ENCODE data around the gene TMEM209. TPM values are rescaled to one million over a fixed set of nuclear protein-coding genes. Genes with fewer than 3 reads are reported as not detected.
"Not testable (repeated sequence)": the region's sequence is repeated elsewhere in the genome, so short reads cannot be mapped to it uniquely, and the experiment has no call there.

TMEM209 gene
- total RNA-seq, 2 experiments from 2014 or later, result 36.0 to 37.3 TPM

DNA sequence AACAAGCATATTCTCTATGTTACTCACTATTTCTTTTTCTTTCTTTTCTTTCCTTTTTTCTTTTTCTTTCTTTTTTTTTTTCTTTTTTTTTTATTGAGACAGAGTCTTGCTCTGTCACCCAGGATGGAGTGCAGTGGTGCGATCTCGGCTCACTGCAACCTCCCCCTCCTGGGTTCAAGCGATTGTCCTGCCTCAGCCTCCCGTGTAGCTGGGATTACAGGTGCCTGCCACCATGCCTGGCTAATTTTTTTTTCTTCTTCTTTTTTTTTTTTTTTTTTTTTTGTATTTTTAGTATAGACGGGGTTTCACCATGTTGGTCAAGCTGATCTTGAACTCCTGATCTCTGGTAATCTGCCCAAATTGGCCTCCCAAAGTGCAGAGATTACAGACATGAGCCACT is 59.1 kb downstream of the TMEM209 start:
- H3K4me1 Mint-ChIP-seq (ENCODE audit: low read depth); DNase-seq; H3K4me3 Mint-ChIP-seq; H3K9me3 Mint-ChIP-seq; H3K27ac Mint-ChIP-seq; H3K27me3 Mint-ChIP-seq (ENCODE audit: low read depth); H3K36me3 Mint-ChIP-seq (ENCODE audit: low read depth); intact Hi-C loops (cut with micrococcal nuclease): not testable (repeated sequence)
- CTCF ChIA-PET, result interaction anchor here (0.8 kb wide), 1 partner anchor 612 kb away, joined by 4 read pairs; no protein-coding TSS in a partner anchor

DNA sequence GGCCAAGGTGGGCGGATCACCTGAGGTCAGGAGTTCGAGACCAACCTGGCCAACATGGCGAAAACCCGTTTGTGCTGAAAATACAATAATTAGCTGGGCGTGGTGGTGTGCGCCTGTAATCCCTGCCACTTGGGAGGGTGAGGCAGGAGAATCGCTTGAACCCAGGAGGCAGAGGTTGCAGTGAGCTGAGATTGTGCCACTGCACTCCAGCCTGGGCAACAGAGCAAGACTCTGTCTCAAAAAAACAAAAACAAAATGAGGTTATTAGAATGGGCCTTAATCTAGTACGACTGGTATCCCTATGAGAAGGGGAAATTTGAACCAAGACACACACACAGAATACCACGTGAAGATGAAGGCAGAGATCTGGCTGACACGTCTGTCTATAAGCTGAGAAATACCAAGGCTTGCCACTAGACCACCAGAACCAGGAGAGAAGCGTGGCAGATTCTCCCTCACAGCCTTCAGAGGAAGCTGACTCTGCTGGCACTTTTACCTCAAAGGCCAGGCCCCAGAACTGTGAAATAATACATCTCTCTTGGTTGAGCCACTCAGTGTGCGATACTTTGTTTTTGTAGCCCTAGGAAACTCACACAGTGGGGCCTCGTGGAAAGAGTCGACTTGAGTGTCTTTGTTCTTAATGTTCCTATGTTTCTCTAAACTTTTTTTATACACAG is 59.6 kb downstream of the TMEM209 start:
- H3K4me3 Mint-ChIP-seq, result no peak overlapping the region
- H3K4me1 Mint-ChIP-seq (ENCODE audit: low read depth), result peaks cover 7% of the 10 kb centered on the region
- H3K9me3 Mint-ChIP-seq, result no peaks in the 10 kb centered on the region
- H3K27ac Mint-ChIP-seq, result no peak overlapping the region
- intact Hi-C loops (cut with micrococcal nuclease), result no loop called here
- H3K27me3 Mint-ChIP-seq (ENCODE audit: low read depth), result peaks cover 5% of the 10 kb centered on the region
- no peak for DNase-seq
- H3K36me3 Mint-ChIP-seq (ENCODE audit: low read depth), result no peaks in the 10 kb centered on the region
- CTCF ChIA-PET, result interaction anchor here (0.8 kb wide), 1 partner anchor 613 kb away, joined by 4 read pairs; no protein-coding TSS in a partner anchor

DNA sequence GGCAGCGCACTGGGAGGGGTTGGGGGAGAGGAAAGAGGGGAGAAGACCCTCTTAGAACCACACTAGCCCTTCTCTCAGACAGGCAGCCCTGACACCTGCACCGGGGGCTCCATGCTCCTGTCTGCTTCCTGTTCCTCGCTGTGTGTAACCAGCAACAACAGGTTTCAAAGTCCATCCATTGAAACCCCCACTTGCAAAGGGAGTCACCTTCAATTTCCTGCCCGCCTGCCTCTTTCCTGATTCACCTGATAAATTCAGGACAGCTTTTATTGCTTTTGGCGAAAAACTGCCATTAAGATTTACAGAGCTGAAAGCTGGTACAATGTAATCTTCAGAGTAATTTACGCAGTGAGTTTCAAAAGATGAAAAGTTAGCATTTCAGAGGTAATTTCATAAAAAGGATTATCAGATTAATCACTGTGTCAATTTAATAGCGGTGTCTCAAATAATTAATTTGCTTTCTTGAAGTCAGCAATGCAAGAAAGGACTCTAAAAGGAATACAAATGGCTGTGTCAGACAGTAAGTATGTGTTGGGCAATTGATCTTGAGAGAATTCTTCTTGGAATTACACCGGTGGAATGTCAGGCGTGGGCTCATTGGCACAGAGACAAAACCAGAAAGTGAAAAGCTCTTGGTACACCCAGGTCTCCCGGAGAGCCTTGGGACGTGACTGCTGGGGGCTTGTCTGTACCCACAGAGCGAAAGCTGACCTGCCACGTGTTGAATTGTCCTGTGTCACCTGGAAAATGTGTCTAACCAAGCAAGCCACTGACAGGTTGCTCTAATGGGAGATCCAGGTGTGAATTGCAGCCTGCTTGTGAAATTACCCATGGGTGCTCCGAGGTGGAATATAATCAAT is 60.7 kb downstream of the TMEM209 start:
- no peaks in the 10 kb centered on the region for H3K9me3 Mint-ChIP-seq
- H3K27me3 Mint-ChIP-seq (ENCODE audit: low read depth), result no peaks in the 10 kb centered on the region
- intact Hi-C loops (cut with micrococcal nuclease), result no loop called here
- peaks cover 9% of the 10 kb centered on the region for H3K4me1 Mint-ChIP-seq (ENCODE audit: low read depth)
- no peak overlapping the region for H3K27ac Mint-ChIP-seq
- no peak for DNase-seq
- H3K36me3 Mint-ChIP-seq (ENCODE audit: low read depth), result no peaks in the 10 kb centered on the region
- CTCF ChIA-PET, result no interaction called here
- no peak overlapping the region for H3K4me3 Mint-ChIP-seq

DNA sequence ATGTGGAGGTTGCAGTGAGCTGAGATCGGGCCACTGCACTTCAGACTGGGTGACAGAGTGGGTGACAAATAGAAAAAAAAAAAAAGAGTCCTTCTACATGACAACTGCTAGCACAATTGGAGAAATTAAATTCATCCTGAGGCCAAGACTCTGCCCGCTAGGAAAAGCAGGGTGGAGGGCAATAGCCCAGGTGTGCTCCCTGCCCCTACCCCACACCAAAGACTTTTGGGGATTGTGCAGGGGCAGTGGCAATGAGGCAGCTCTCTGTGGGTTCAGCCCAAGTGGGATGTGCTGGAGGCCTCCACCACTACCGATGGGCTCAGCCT is 61.3 kb downstream of the TMEM209 start:
- H3K36me3 Mint-ChIP-seq (ENCODE audit: low read depth), result no peaks in the 10 kb centered on the region
- no peaks in the 10 kb centered on the region for H3K27me3 Mint-ChIP-seq (ENCODE audit: low read depth)
- CTCF ChIA-PET, result interaction anchor here (0.6 kb wide), 1 partner anchor 82 kb away, joined by 3 read pairs; no protein-coding TSS in a partner anchor
- intact Hi-C loops (cut with micrococcal nuclease), result loop anchor here (2.0 kb wide), 1 partner anchor 61 kb away; the partner anchor contains the start of gene TMEM209
- peaks cover 9% of the 10 kb centered on the region for H3K4me1 Mint-ChIP-seq (ENCODE audit: low read depth)
- H3K9me3 Mint-ChIP-seq, result no peaks in the 10 kb centered on the region
- no peak overlapping the region for H3K27ac Mint-ChIP-seq
- DNase-seq, result no peak
- no peak overlapping the region for H3K4me3 Mint-ChIP-seq

DNA sequence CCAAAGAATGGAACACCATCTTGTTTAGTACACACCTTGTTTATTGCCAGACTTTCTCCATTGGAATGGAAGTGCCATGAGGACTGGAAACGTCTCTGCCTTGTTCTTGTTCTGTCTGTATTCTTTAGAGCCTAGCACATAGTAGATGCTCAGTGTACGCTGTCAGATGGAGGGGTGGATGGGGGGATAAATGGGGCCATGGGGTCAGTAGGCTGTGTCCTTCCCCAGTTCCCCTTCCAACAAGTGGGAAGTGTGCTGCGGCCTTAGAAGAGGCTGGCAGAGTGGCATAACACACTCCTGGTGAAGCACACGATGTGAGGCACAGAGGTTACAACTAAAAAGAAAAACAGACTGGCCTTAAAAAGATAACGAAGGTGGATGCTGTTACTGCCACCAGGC is 61.9 kb downstream of the TMEM209 start:
- no peak for DNase-seq
- Mint-ChIP-seq H3K9me3 (no peaks in the 10 kb centered on the region), H3K4me1 (ENCODE audit: low read depth) (peaks cover 9% of the 10 kb centered on the region), H3K27ac (no peak overlapping the region), H3K36me3 (ENCODE audit: low read depth) (no peaks in the 10 kb centered on the region), H3K4me3 (no peak overlapping the region), H3K27me3 (ENCODE audit: low read depth) (no peaks in the 10 kb centered on the region)
- intact Hi-C loops (cut with micrococcal nuclease), result loop anchor here (2.0 kb wide), 1 partner anchor 61 kb away; the partner anchor contains the start of gene TMEM209
- CTCF ChIA-PET, result interaction anchor here (0.6 kb wide), 1 partner anchor 81 kb away, joined by 3 read pairs; no protein-coding TSS in a partner anchor

DNA sequence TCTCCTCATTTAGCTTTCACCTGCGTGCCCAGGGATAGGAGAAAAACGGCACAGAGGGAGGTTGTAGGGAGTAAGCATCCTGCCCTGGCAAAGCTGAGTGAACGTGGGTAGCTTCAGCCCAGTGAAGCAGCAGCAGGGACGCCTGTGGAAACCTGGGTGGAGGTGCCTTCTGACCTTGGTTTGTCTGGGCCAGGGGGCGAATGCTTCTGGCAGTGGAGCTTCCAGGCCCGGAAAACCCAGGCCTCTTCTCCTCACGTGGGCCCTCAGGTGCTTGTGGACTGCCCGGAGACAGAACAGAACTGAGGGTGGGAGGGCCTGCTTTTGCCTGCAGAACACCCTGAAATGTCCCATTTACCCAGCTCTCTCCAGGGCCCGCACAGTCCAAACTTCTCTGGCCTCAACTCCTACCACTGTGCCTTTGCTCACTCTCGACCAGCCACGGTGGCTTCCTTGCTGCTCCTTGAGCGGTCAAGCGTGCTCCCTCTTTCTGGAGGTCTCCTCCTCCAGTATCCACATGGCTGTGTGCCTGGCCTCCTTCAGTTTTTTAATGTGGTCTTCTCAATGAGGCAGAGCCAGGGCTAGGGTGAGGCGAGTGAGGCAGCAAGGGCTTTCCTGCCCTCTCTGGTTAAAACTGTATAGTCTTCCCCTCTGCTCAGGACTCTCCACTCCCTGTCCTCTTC is 62.4 kb downstream of the TMEM209 start:
- Mint-ChIP-seq H3K4me3 (no peak overlapping the region), H3K27me3 (ENCODE audit: low read depth) (no peaks in the 10 kb centered on the region), H3K27ac (no peak overlapping the region), H3K9me3 (no peaks in the 10 kb centered on the region), H3K36me3 (ENCODE audit: low read depth) (no peaks in the 10 kb centered on the region), H3K4me1 (ENCODE audit: low read depth) (peaks cover 9% of the 10 kb centered on the region)
- CTCF ChIA-PET, result interaction anchor here (1.3 kb wide), 1 partner anchor 28 kb away, joined by 3 read pairs; no protein-coding TSS in a partner anchor
- intact Hi-C loops (cut with micrococcal nuclease), result loop anchor here (2.0 kb wide), 1 partner anchor 62 kb away; the partner anchor contains the start of gene TMEM209
- no peak for DNase-seq

DNA sequence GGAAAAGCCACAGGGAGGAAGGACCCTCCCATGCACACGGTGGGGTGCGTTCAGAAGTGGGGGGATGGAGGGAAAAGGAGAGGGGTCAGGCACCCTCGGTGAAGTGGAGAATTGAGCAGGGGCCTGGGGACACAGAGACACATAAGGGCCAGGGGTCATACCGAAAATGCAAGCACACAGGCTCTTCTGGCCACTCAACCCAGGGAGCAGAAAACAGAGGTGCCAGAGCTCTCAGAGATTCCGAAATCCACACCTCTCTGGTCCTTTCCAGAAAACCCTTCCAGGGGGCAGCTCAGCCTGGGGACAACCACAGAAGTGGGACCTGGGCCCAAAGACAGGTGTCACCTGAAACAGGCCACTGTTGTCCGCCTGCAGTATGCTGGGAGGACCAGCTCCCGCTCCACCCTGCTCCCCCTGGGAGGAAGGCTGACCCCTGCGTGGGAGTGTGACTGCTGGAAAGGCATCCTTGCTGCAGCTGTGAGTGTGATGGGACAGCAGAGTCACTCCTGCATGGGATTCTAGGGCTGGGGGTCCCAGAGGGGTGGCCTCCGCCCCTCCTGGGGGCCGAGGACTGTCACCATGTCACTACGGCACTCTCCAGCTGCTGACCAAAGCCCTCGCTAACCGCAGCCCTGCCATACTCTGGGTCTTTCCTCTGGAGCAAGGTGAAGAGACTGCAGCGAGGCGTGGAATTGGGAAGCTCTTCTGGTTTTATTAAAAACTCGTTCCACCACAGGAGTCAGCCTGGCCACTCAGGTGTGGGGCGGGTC is 63.1 kb downstream of the TMEM209 start:
- intact Hi-C loops (cut with micrococcal nuclease), result loop anchor here (2.0 kb wide), 2 partner anchors 63 to 71 kb away; partner anchors contain the start of genes KLHDC10 and TMEM209
- DNase-seq, result no peak
- CTCF ChIA-PET, result interaction anchor here (0.6 to 1.3 kb wide), 2 partner anchors 27 to 925 kb away, joined by 3 read pairs; no protein-coding TSS in a partner anchor
- Mint-ChIP-seq H3K27me3 (ENCODE audit: low read depth) (no peaks in the 10 kb centered on the region), H3K9me3 (no peaks in the 10 kb centered on the region), H3K4me1 (ENCODE audit: low read depth) (peaks cover 9% of the 10 kb centered on the region), H3K36me3 (ENCODE audit: low read depth) (no peaks in the 10 kb centered on the region), H3K27ac (no peak overlapping the region), H3K4me3 (peak overlapping the region; percentile 59)

DNA sequence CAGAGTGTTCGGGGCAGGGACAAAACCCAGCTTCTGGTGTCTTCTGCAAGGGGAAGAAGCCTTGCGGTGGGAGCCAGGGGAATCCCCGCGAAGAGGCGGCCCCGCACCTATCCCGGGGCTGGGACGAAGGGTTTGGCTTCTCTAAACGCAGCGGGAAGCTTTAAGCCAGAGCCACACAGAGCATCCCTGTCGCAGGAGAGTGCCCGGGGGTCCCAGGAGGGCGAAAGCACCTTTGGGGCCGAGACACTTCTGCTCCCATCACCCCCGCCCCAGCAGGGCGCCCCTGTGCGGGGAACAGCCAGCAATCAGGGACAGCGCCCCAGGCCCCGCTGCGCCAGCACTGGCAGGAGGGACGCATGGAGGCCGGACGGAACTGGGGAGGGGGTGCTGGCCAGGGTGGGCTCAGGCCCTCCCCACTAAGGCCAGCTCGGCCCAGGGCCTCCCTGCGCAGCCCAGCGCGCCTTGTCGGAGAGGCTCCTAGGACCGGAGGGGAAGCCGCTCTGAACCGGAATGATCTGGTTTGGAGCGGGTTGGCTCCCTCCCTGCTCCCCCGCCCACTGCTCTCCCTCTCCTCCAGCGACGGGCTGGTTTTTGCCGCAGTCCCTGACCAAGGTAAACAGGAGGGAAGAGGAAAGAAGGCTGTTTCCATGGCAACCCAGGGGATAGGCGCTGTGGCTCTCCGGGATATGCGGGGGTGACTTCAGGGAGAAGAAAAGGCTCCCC is 63.9 kb downstream of the TMEM209 start:
- H3K4me1 Mint-ChIP-seq (ENCODE audit: low read depth), result peaks cover 9% of the 10 kb centered on the region
- no peaks in the 10 kb centered on the region for H3K27me3 Mint-ChIP-seq (ENCODE audit: low read depth)
- peak overlapping the region; percentile 41 for H3K27ac Mint-ChIP-seq
- intact Hi-C loops (cut with micrococcal nuclease), result loop anchor here (2.0 kb wide), 1 partner anchor 71 kb away; the partner anchor contains the start of gene KLHDC10
- peak; percentile 71 for DNase-seq
- CTCF ChIA-PET, result interaction anchor here (0.6 to 1.3 kb wide), 4 partner anchors 26 to 925 kb away, joined by 3 to 5 read pairs (median 3); partner anchors contain the start of genes KLHDC10 and TMEM209
- no peaks in the 10 kb centered on the region for H3K36me3 Mint-ChIP-seq (ENCODE audit: low read depth)
- no peaks in the 10 kb centered on the region for H3K9me3 Mint-ChIP-seq
- peak overlapping the region; percentile 59 for H3K4me3 Mint-ChIP-seq

DNA sequence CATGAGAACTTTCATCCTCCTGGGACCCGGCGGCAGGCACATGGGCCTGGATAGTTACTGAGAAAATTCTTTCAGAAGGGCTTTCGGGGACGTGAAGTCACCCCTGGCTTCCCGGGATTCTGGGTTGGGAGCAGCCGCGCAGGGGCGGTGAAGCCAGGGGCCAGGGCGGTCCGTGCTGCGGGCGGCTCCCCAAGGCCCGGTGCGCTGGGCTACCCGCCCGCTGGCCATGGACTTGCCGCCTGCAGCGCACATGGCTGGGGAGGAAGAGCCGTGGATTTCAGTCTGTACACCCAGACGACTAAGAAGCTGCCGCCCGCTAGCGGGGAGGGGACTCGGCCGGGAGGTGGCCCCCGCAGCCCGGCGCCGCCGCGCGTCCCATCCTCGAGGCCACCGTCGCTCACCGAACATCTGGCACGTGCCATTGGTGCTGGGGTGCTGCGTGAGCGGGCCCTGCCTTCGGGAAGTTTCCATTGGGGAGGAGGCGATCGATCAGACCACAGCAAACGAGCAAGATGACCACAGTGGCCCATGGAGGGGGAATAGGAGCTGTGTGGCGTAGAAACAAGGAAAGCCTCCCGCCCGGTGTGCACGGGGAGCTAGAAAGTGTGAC is 64.5 kb downstream of the TMEM209 start:
- Mint-ChIP-seq H3K4me1 (ENCODE audit: low read depth) (peaks cover 9% of the 10 kb centered on the region), H3K27ac (no peak overlapping the region), H3K27me3 (ENCODE audit: low read depth) (no peaks in the 10 kb centered on the region), H3K36me3 (ENCODE audit: low read depth) (no peaks in the 10 kb centered on the region), H3K9me3 (no peaks in the 10 kb centered on the region), H3K4me3 (peak overlapping the region; percentile 59)
- intact Hi-C loops (cut with micrococcal nuclease), result loop anchor here (2.0 kb wide), 1 partner anchor 70 kb away; the partner anchor contains the start of gene KLHDC10
- no peak for DNase-seq
- CTCF ChIA-PET, result interaction anchor here (0.7 to 0.9 kb wide), 2 partner anchors 65 to 71 kb away, joined by 3 to 5 read pairs; partner anchors contain the start of genes KLHDC10 and TMEM209

DNA sequence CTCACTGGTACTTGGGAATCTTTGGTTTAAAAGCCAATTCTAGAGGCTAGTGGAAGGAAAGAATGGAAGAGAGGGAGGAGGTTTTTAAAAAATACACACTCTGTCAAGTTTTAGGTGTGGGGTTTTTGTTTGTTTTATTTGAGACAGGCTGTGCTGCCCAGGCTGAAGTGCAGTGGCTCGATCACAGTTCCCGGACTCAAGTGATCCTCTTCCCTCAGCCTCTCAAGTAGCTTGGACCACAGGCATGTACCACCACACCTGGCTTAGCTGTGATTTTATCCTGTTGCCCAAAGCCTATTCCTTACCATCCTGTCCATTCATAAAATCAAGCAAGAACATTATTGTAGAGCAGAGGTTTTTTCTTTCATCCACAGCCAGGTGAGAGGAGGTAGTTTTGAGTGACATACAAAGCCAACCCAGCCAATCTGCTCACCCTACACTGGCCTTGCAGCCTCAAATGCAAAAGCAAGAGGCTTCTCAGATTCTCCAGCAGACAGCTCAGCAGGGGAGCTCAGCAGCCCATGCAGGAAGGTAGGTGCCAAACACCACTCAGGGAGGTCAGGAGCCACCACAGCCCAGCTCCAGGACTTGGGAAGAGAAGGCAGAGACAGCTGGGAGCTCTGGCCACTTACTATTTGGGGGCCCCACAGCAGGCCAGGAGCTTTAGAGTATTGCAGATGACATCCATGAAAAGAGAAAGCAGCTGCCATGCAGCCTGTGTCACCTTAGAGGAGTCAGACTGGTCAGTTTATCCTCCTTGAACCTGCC is 65.8 kb downstream of the TMEM209 start:
- intact Hi-C loops (cut with micrococcal nuclease), result no loop called here
- DNase-seq, result no peak
- no peaks in the 10 kb centered on the region for H3K27me3 Mint-ChIP-seq (ENCODE audit: low read depth)
- CTCF ChIA-PET, result interaction anchor here (0.5 to 1.0 kb wide), 2 partner anchors 22 to 68 kb away, joined by 3 read pairs; no protein-coding TSS in a partner anchor
- H3K9me3 Mint-ChIP-seq, result no peaks in the 10 kb centered on the region
- H3K36me3 Mint-ChIP-seq (ENCODE audit: low read depth), result no peaks in the 10 kb centered on the region
- peaks cover 9% of the 10 kb centered on the region for H3K4me1 Mint-ChIP-seq (ENCODE audit: low read depth)
- no peak overlapping the region for H3K4me3 Mint-ChIP-seq
- H3K27ac Mint-ChIP-seq, result no peak overlapping the region
